ENCODE data around the gene PKIB.
"Not testable (repeated sequence)": the region's sequence is repeated elsewhere in the genome, so short reads cannot be mapped to it uniquely, and the experiment has no call there.

The PKIB gene

DNA sequence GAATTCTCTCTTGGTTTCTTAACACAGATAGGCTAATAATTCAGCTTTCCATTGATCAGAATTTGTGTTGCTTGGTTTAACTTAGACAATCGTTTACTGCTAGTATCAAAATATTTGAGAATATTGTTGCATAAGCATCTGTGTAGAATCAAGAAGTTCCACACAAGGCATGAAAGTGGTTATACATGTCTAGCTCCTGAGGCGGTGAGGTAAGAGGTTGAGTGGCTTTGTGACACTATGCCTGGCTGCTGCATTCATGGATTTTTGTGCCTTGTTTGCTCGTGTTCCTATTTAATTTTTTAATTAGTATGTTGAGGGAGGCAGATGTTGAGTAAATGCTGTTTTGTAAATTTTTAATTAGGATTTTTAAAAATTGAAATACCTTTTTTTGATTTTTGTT, 10.2 kb downstream of the PKIB start:
- Histone ChIP-seq H3K4me3 (ENCODE audit: low read length in 2 of 2) (no peak overlapping the region), H3K27me3 (ENCODE audit: control insufficient read depth in 1 of 2, insufficient read depth in 2 of 2, low read length in 2 of 2) (no peaks in the 10 kb centered on the region), H3K27ac (ENCODE audit: low read length) (no peak overlapping the region), H3K9ac (ENCODE audit: low read length in 2 of 2) (no peak overlapping the region), H3K36me3 (ENCODE audit: control insufficient read depth in 2 of 2, insufficient read depth in 2 of 2, low read length in 2 of 2) (no peaks in the 10 kb centered on the region), H3K4me1 (ENCODE audit: control insufficient read depth, insufficient read depth, low read length) (no peaks in the 10 kb centered on the region), H3K9me3 (ENCODE audit: control insufficient read depth in 2 of 2, low read length in 2 of 2) (no peaks in the 10 kb centered on the region)

- no peak overlapping the region for H3K4me3 ChIP-seq (ENCODE audit: low read length in 2 of 2)
- no peaks in the 10 kb centered on the region for H3K4me1 ChIP-seq (ENCODE audit: control insufficient read depth, insufficient read depth, low read length)
- H3K27me3 ChIP-seq (ENCODE audit: control insufficient read depth in 1 of 2, insufficient read depth in 2 of 2, low read length in 2 of 2), result no peaks in the 10 kb centered on the region
- H3K36me3 ChIP-seq (ENCODE audit: control insufficient read depth in 2 of 2, insufficient read depth in 2 of 2, low read length in 2 of 2), result no peaks in the 10 kb centered on the region
- no peak overlapping the region for H3K9ac ChIP-seq (ENCODE audit: low read length in 2 of 2)
- H3K9me3 ChIP-seq (ENCODE audit: control insufficient read depth in 2 of 2, low read length in 2 of 2), result no peaks in the 10 kb centered on the region
- no peak overlapping the region for H3K27ac ChIP-seq (ENCODE audit: low read length)
These were observed 10.7 kb downstream of the PKIB start for GRCh38 chr6:122620902-122621301.

DNA sequence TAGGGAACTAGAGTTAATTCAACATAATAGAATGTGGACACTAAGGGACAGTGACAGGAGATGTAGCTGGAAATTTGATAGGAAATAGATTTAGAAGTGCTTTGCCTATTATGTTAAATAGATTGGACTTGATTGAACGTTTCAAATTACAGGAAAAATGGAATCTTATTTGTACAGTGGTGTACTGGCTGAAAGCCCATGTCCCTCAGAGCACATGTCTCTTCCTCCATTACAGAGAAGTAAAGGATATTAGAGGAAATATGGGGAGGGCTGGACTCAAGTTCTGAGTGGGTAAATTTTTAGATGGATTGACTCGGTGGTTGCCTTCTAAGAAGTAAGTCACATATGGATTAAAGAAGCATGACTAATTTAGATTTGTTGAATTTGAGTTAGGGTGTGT, 11.4 kb downstream of the PKIB start:
- no peak overlapping the region for H3K9ac ChIP-seq (ENCODE audit: low read length in 2 of 2)
- H3K4me1 ChIP-seq (ENCODE audit: control insufficient read depth, insufficient read depth, low read length), result no peaks in the 10 kb centered on the region
- H3K9me3 ChIP-seq (ENCODE audit: control insufficient read depth in 2 of 2, low read length in 2 of 2), result no peaks in the 10 kb centered on the region
- H3K36me3 ChIP-seq (ENCODE audit: control insufficient read depth in 2 of 2, insufficient read depth in 2 of 2, low read length in 2 of 2), result no peaks in the 10 kb centered on the region
- no peaks in the 10 kb centered on the region for H3K27me3 ChIP-seq (ENCODE audit: control insufficient read depth in 1 of 2, insufficient read depth in 2 of 2, low read length in 2 of 2)
- no peak overlapping the region for H3K4me3 ChIP-seq (ENCODE audit: low read length in 2 of 2)
- no peak overlapping the region for H3K27ac ChIP-seq (ENCODE audit: low read length)

DNA sequence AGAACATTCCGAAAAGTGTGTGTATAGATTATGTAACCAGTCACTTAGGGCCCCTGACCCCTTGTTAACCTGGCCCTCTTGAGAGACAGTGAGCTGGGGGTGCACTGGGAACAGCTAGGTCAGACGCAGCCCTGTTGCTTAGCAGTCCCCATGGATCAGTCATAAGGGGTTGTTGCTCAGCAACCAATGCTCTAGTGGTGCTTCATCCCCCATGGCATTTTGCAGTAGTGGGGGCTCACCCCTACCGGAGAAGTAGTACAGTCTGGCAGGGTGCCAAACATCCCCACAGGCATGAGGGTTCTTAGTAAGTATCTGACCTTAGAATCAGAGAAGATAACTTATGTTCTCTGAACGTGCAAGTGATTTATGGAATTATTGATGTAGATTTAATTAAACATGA, 12.3 kb downstream of the PKIB start:
- Histone ChIP-seq H3K4me3 (ENCODE audit: low read length in 2 of 2) (no peak overlapping the region), H3K9ac (ENCODE audit: low read length in 2 of 2) (no peak overlapping the region), H3K27me3 (ENCODE audit: control insufficient read depth in 1 of 2, insufficient read depth in 2 of 2, low read length in 2 of 2) (no peaks in the 10 kb centered on the region), H3K36me3 (ENCODE audit: control insufficient read depth in 2 of 2, insufficient read depth in 2 of 2, low read length in 2 of 2) (no peaks in the 10 kb centered on the region), H3K9me3 (ENCODE audit: control insufficient read depth in 2 of 2, low read length in 2 of 2) (no peaks in the 10 kb centered on the region), H3K27ac (ENCODE audit: low read length) (no peak overlapping the region), H3K4me1 (ENCODE audit: control insufficient read depth, insufficient read depth, low read length) (no peaks in the 10 kb centered on the region)

- Histone ChIP-seq H3K9ac (ENCODE audit: low read length in 2 of 2) (no peak overlapping the region), H3K4me1 (ENCODE audit: control insufficient read depth, insufficient read depth, low read length) (no peaks in the 10 kb centered on the region), H3K27ac (ENCODE audit: low read length) (no peak overlapping the region), H3K9me3 (ENCODE audit: control insufficient read depth in 2 of 2, low read length in 2 of 2) (no peaks in the 10 kb centered on the region), H3K4me3 (ENCODE audit: low read length in 2 of 2) (no peak overlapping the region), H3K36me3 (ENCODE audit: control insufficient read depth in 2 of 2, insufficient read depth in 2 of 2, low read length in 2 of 2) (no peaks in the 10 kb centered on the region), H3K27me3 (ENCODE audit: control insufficient read depth in 1 of 2, insufficient read depth in 2 of 2, low read length in 2 of 2) (no peaks in the 10 kb centered on the region)
These were observed 13.1 kb downstream of the PKIB start for GRCh38 chr6:122623279-122623678.

DNA sequence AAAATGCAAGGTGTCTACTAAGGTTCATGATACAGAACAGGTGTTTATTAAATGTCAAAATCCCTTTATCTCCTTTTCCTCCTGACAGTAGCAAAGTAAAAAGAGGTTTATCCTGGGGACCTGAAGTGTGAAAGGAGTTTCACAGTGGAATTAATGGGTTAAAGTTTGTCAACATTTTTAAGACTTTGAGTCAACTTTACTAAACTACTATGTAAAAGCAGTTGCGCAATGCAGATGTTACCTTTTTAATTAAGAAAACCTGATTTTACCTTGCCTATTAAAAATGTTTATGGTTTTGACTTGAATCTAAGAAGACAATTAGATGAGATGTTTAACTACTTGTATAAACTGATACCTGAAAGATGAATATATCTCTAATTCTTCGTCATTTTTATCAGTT, 14.6 kb downstream of the PKIB start:
- no peaks in the 10 kb centered on the region for H3K27me3 ChIP-seq (ENCODE audit: control insufficient read depth in 1 of 2, insufficient read depth in 2 of 2, low read length in 2 of 2)
- H3K36me3 ChIP-seq (ENCODE audit: control insufficient read depth in 2 of 2, insufficient read depth in 2 of 2, low read length in 2 of 2), result no peaks in the 10 kb centered on the region
- H3K9ac ChIP-seq (ENCODE audit: low read length in 2 of 2), result no peak overlapping the region
- H3K9me3 ChIP-seq (ENCODE audit: control insufficient read depth in 2 of 2, low read length in 2 of 2), result no peaks in the 10 kb centered on the region
- no peak overlapping the region for H3K27ac ChIP-seq (ENCODE audit: low read length)
- no peak overlapping the region for H3K4me3 ChIP-seq (ENCODE audit: low read length in 2 of 2)
- H3K4me1 ChIP-seq (ENCODE audit: control insufficient read depth, insufficient read depth, low read length), result no peaks in the 10 kb centered on the region

GRCh38 chr6:122628714-122629113, 18.5 kb downstream of the PKIB start:
- Histone ChIP-seq H3K27me3 (ENCODE audit: control insufficient read depth in 1 of 2, insufficient read depth in 2 of 2, low read length in 2 of 2) (no peaks in the 10 kb centered on the region), H3K27ac (ENCODE audit: low read length) (no peak overlapping the region)

GRCh38 chr6:122631571-122632249, 21.5 kb downstream of the PKIB start:
- Histone ChIP-seq H3K27ac (ENCODE audit: low read length) (no peak overlapping the region), H3K4me1 (ENCODE audit: control insufficient read depth, insufficient read depth, low read length) (no peaks in the 10 kb centered on the region), H3K4me3 (ENCODE audit: low read length in 2 of 2) (no peak overlapping the region), H3K27me3 (ENCODE audit: control insufficient read depth in 1 of 2, insufficient read depth in 2 of 2, low read length in 2 of 2) (no peaks in the 10 kb centered on the region), H3K36me3 (ENCODE audit: control insufficient read depth in 2 of 2, insufficient read depth in 2 of 2, low read length in 2 of 2) (no peaks in the 10 kb centered on the region), H3K9ac (ENCODE audit: low read length in 2 of 2) (no peak overlapping the region), H3K9me3 (ENCODE audit: control insufficient read depth in 2 of 2, low read length in 2 of 2) (no peaks in the 10 kb centered on the region)

More at GRCh38 chr6:122628714-122629113, 18.5 kb downstream of the PKIB start:
- no peak overlapping the region for H3K9ac ChIP-seq (ENCODE audit: low read length in 2 of 2)
- H3K4me1 ChIP-seq (ENCODE audit: control insufficient read depth, insufficient read depth, low read length), result no peaks in the 10 kb centered on the region
- no peaks in the 10 kb centered on the region for H3K9me3 ChIP-seq (ENCODE audit: control insufficient read depth in 2 of 2, low read length in 2 of 2)
- no peak overlapping the region for H3K4me3 ChIP-seq (ENCODE audit: low read length in 2 of 2)
- H3K36me3 ChIP-seq (ENCODE audit: control insufficient read depth in 2 of 2, insufficient read depth in 2 of 2, low read length in 2 of 2), result no peaks in the 10 kb centered on the region

DNA sequence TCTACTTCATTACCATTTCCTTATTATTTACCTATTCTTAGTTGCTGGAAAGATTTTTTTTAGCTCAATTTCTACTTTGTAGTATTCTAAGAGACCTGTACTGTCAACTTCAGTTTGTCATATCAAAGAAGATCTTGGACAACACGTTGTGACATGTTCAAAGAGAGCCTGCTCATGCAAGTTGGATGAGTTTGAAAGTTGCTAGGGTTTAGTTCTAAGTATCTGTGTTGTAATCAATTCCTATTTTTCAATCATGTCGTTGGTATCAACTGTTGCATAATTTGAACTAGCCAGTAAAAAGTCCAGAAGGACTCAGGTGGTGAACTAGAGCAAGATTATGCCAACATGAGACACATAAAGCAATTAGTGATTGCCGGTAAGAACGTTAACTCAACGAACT, 30.2 kb downstream of the PKIB start:
- H3K4me3 ChIP-seq (ENCODE audit: low read length in 2 of 2), result no peak overlapping the region
- H3K27me3 ChIP-seq (ENCODE audit: control insufficient read depth in 1 of 2, insufficient read depth in 2 of 2, low read length in 2 of 2), result no peaks in the 10 kb centered on the region
- no peaks in the 10 kb centered on the region for H3K4me1 ChIP-seq (ENCODE audit: control insufficient read depth, insufficient read depth, low read length)

GRCh38 chr6:122641819-122642218, 31.6 kb downstream of the PKIB start:
- no peaks in the 10 kb centered on the region for H3K4me1 ChIP-seq (ENCODE audit: control insufficient read depth, insufficient read depth, low read length)
- no peaks in the 10 kb centered on the region for H3K27me3 ChIP-seq (ENCODE audit: control insufficient read depth in 1 of 2, insufficient read depth in 2 of 2, low read length in 2 of 2)
- no peak overlapping the region for H3K9ac ChIP-seq (ENCODE audit: low read length in 2 of 2)
- H3K4me3 ChIP-seq (ENCODE audit: low read length in 2 of 2), result no peak overlapping the region
- no peak overlapping the region for H3K27ac ChIP-seq (ENCODE audit: low read length)
- no peaks in the 10 kb centered on the region for H3K36me3 ChIP-seq (ENCODE audit: control insufficient read depth in 2 of 2, insufficient read depth in 2 of 2, low read length in 2 of 2)
- H3K9me3 ChIP-seq (ENCODE audit: control insufficient read depth in 2 of 2, low read length in 2 of 2), result no peaks in the 10 kb centered on the region

More for the DNA sequence above, 30.2 kb downstream of the PKIB start:
- Histone ChIP-seq H3K36me3 (ENCODE audit: control insufficient read depth in 2 of 2, insufficient read depth in 2 of 2, low read length in 2 of 2) (no peaks in the 10 kb centered on the region), H3K9me3 (ENCODE audit: control insufficient read depth in 2 of 2, low read length in 2 of 2) (no peaks in the 10 kb centered on the region), H3K27ac (ENCODE audit: low read length) (no peak overlapping the region), H3K9ac (ENCODE audit: low read length in 2 of 2) (no peak overlapping the region)

GRCh38 chr6:122642604-122643003, 32.4 kb downstream of the PKIB start:
- H3K36me3 ChIP-seq (ENCODE audit: control insufficient read depth in 2 of 2, insufficient read depth in 2 of 2, low read length in 2 of 2); H3K9me3 ChIP-seq (ENCODE audit: control insufficient read depth in 2 of 2, low read length in 2 of 2); H3K4me3 ChIP-seq (ENCODE audit: low read length in 2 of 2); H3K27me3 ChIP-seq (ENCODE audit: control insufficient read depth in 1 of 2, insufficient read depth in 2 of 2, low read length in 2 of 2); H3K9ac ChIP-seq (ENCODE audit: low read length in 2 of 2); H3K27ac ChIP-seq (ENCODE audit: low read length); H3K4me1 ChIP-seq (ENCODE audit: control insufficient read depth, insufficient read depth, low read length): not testable (repeated sequence)
